ENCODE measurements around the gene ACOXL.
A peak's percentile ranks its signal among the peaks of the same experiment; 100 is the strongest.

ACOXL gene

DNA sequence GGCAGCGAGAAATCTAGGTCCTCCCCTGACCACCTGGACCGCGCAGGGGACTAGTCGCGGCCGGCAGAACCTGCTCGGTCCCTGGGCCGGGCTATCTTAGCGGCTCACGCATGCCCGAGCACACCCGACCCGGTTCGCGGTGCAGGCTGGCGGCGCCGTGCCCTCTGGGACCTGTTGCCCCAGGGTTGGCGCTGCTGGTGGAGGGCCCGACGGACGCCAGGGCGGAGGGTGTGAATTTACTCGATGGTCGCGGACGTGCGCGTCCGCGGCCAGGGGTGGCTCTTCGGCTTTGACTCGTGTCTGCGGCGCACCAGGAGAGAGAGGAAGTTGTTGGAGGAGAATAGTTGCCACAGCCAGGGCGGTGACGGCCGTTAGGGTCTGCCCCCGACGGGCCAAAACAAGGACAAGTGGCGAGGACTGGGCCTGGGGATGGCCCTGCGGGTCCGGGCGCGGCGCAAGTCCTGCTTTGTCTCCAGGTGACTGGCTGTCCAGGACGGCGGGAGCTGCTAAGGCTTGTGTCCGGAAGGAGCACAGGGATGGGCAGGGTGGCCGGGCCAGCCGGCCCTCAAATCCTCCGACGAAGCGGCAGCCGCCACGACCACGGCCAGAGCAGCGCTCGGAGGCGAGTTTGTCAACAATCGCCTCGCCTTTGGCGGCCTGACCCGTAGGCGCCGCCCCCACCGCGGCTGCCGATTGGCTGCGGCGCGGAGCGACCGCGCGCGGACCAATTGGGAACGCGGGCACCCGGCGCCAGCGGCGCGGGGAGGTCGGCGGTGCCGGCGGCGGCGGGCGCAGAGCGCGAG, 389.7 kb downstream of the ACOXL start (continued):
- TF ChIP-seq ZNF404 (tag by site-specific recombination; IDR thresholded peaks at IDR 0.05), result no peak
- TF ChIP-seq SP2 (tag by site-specific recombination; IDR thresholded peaks at IDR 0.05), result peak; percentile 62
- TF ChIP-seq ZNF214 (tag by site-specific recombination; IDR thresholded peaks at IDR 0.05; ENCODE audit: borderline replicate concordance), result no peak
- no peak for TF ChIP-seq ZNF501 (tag by site-specific recombination; IDR thresholded peaks at IDR 0.05)
- TF ChIP-seq ZNF114 (tag by site-specific recombination; IDR thresholded peaks at IDR 0.05), result no peak
- peak; percentile 35; the same call in 1 of the 2 replicates for TF ChIP-seq ZBTB20 (tag by site-specific recombination; IDR thresholded peaks at IDR 0.05)
- no peak for TF ChIP-seq BCL11B (tag by site-specific recombination; IDR thresholded peaks at IDR 0.05; ENCODE audit: low read depth)
- TF ChIP-seq WT1 (tag by site-specific recombination; IDR thresholded peaks at IDR 0.05), result no peak
- TF ChIP-seq GLIS2 (tag by site-specific recombination; IDR thresholded peaks at IDR 0.05), result peak; percentile 69
- TF ChIP-seq SALL2 (tag by site-specific recombination; IDR thresholded peaks at IDR 0.05; ENCODE audit: borderline replicate concordance), result no peak
- TF ChIP-seq, protein P1, sequence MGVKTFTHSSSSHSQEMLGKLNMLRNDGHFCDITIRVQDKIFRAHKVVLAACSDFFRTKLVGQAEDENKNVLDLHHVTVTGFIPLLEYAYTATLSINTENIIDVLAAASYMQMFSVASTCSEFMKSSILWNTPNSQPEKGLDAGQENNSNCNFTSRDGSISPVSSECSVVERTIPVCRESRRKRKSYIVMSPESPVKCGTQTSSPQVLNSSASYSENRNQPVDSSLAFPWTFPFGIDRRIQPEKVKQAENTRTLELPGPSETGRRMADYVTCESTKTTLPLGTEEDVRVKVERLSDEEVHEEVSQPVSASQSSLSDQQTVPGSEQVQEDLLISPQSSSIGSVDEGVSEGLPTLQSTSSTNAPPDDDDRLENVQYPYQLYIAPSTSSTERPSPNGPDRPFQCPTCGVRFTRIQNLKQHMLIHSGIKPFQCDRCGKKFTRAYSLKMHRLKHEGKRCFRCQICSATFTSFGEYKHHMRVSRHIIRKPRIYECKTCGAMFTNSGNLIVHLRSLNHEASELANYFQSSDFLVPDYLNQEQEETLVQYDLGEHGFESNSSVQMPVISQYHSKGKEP (tag by site-specific recombination; IDR thresholded peaks at IDR 0.05), result no peak
- TF ChIP-seq, protein P2, sequence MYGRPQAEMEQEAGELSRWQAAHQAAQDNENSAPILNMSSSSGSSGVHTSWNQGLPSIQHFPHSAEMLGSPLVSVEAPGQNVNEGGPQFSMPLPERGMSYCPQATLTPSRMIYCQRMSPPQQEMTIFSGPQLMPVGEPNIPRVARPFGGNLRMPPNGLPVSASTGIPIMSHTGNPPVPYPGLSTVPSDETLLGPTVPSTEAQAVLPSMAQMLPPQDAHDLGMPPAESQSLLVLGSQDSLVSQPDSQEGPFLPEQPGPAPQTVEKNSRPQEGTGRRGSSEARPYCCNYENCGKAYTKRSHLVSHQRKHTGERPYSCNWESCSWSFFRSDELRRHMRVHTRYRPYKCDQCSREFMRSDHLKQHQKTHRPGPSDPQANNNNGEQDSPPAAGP (tag by site-specific recombination; IDR thresholded peaks at IDR 0.05), result peak; percentile 20; the same call in 1 of the 2 replicates
- TF ChIP-seq ZNF624 (tag by site-specific recombination; IDR thresholded peaks at IDR 0.05), result no peak
- TF ChIP-seq, protein P3, sequence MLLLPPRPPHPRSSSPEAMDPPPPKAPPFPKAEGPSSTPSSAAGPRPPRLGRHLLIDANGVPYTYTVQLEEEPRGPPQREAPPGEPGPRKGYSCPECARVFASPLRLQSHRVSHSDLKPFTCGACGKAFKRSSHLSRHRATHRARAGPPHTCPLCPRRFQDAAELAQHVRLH (tag by site-specific recombination; IDR thresholded peaks at IDR 0.05), result no peak
- TF ChIP-seq, protein P4, sequence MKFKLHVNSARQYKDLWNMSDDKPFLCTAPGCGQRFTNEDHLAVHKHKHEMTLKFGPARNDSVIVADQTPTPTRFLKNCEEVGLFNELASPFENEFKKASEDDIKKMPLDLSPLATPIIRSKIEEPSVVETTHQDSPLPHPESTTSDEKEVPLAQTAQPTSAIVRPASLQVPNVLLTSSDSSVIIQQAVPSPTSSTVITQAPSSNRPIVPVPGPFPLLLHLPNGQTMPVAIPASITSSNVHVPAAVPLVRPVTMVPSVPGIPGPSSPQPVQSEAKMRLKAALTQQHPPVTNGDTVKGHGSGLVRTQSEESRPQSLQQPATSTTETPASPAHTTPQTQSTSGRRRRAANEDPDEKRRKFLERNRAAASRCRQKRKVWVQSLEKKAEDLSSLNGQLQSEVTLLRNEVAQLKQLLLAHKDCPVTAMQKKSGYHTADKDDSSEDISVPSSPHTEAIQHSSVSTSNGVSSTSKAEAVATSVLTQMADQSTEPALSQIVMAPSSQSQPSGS (tag by site-specific recombination; IDR thresholded peaks at IDR 0.05; ENCODE audit: low read depth), result no peak
- TF ChIP-seq SCRT1 (tag by site-specific recombination; IDR thresholded peaks at IDR 0.05; ENCODE audit: borderline replicate concordance), result peak; percentile 68; the same call in 1 of the 2 replicates
- TF ChIP-seq, protein P5, sequence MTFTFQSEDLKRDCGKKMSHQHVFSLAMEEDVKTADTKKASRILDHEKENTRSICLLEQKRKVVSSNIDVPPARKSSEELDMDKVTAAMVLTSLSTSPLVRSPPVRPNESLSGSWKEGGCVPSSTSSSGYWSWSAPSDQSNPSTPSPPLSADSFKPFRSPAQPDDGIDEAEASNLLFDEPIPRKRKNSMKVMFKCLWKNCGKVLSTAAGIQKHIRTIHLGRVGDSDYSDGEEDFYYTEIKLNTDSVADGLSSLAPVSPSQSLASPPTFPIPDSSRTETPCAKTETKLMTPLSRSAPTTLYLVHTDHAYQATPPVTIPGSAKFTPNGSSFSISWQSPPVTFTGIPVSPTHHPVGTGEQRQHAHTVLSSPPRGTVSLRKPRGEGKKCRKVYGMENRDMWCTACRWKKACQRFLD (tag by site-specific recombination; IDR thresholded peaks at IDR 0.05), result no peak
- TF ChIP-seq OSR2 (tag by site-specific recombination; IDR thresholded peaks at IDR 0.05), result no peak
- peak; percentile 47; the same call in 1 of the 2 replicates for TF ChIP-seq ZBTB48 (tag by site-specific recombination; IDR thresholded peaks at IDR 0.05)
- no peak for TF ChIP-seq ZNF211 (tag by site-specific recombination; IDR thresholded peaks at IDR 0.05; ENCODE audit: low read depth)
- no peak for TF ChIP-seq HOXC10 (CRISPR knock-in tag; IDR thresholded peaks at IDR 0.05)
- TF ChIP-seq ZNF239 (tag by site-specific recombination; IDR thresholded peaks at IDR 0.05), result no peak
- TF ChIP-seq, protein P6, sequence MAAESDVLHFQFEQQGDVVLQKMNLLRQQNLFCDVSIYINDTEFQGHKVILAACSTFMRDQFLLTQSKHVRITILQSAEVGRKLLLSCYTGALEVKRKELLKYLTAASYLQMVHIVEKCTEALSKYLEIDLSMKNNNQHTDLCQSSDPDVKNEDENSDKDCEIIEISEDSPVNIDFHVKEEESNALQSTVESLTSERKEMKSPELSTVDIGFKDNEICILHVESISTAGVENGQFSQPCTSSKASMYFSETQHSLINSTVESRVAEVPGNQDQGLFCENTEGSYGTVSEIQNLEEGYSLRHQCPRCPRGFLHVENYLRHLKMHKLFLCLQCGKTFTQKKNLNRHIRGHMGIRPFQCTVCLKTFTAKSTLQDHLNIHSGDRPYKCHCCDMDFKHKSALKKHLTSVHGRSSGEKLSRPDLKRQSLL (tag by site-specific recombination; IDR thresholded peaks at IDR 0.05), result no peak
- TF ChIP-seq, protein P7, sequence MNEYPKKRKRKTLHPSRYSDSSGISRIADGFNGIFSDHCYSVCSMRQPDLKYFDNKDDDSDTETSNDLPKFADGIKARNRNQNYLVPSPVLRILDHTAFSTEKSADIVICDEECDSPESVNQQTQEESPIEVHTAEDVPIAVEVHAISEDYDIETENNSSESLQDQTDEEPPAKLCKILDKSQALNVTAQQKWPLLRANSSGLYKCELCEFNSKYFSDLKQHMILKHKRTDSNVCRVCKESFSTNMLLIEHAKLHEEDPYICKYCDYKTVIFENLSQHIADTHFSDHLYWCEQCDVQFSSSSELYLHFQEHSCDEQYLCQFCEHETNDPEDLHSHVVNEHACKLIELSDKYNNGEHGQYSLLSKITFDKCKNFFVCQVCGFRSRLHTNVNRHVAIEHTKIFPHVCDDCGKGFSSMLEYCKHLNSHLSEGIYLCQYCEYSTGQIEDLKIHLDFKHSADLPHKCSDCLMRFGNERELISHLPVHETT (tag by site-specific recombination; IDR thresholded peaks at IDR 0.05), result no peak
- no peak for TF ChIP-seq KLF8 (tag by site-specific recombination; IDR thresholded peaks at IDR 0.05)
- no peak for TF ChIP-seq ZNF223 (tag by site-specific recombination; IDR thresholded peaks at IDR 0.05)
- no peak for TF ChIP-seq FEZF1 (tag by site-specific recombination; IDR thresholded peaks at IDR 0.05)
- no peak for TF ChIP-seq ZNF112 (tag by site-specific recombination; IDR thresholded peaks at IDR 0.05)
- TF ChIP-seq KLF16 (tag by site-specific recombination; IDR thresholded peaks at IDR 0.05), result peak; percentile 69; the same call in 1 of the 2 replicates
- no peak for TF ChIP-seq ZNF707 (tag by site-specific recombination; IDR thresholded peaks at IDR 0.05)
- no peak for TF ChIP-seq ZNF416 (tag by site-specific recombination; IDR thresholded peaks at IDR 0.05)
- TF ChIP-seq ZBTB1 (tag by site-specific recombination; IDR thresholded peaks at IDR 0.05), result no peak
- TF ChIP-seq ZNF132 (tag by site-specific recombination; IDR thresholded peaks at IDR 0.05; ENCODE audit: borderline replicate concordance), result no peak
- TF ChIP-seq ZSCAN16 (tag by site-specific recombination; IDR thresholded peaks at IDR 0.05), result no peak

All from HEK293 (cell line).